Gastrocnemius medialis (tissue), 4 donors: ENCODE results near the gene KRTAP29-1. TPM values are rescaled to one million over a fixed set of nuclear protein-coding genes. Genes with fewer than 3 reads are reported as not detected.

Source experiments
- ATAC-seq, 2 donors: fragments of 150-250 bp; one replicate each; pipeline ENCODE4 v1.9.1; 2016
- DNase-seq, 2 donors: peaks; one replicate each; pipeline ENCODE4 v3.0.0-alpha.2; 2019
- H3K27ac ChIP-seq, 4 donors: fragments of 200-600 bp; sonication (generic); 1 replicate in 1 of 4; 2 replicates in 3 of 4; pipeline ENCODE4 v1.5.1; 2016 to 2018; ENCODE audit warnings: mild to moderate bottlenecking in 2 of 4, moderate library complexity in 1 of 4
- H3K27me3 ChIP-seq, 3 donors: fragments of 200-600 bp; sonication (generic) in 2 of 3; 1 replicate in 1 of 3; 2 replicates in 2 of 3; pipeline versions ENCODE4 v1.5.1 to v1.6.0; 2016 to 2019; ENCODE audit warnings: mild to moderate bottlenecking in 1 of 3, moderate library complexity in 1 of 3
- H3K36me3 ChIP-seq, 2 donors: fragments of 200-600 bp; sonication (generic) in 1 of 2; one replicate each; pipeline ENCODE4 v1.5.1; 2017 to 2018
- H3K4me1 ChIP-seq, 2 donors: fragments of 200-600 bp; sonication (generic) in 1 of 2; one replicate each; pipeline ENCODE4 v1.5.1; 2016 to 2017; ENCODE audit warnings: mild to moderate bottlenecking in 2 of 2
- H3K4me3 ChIP-seq, 4 donors: fragments of 200-600 bp; sonication (generic) in 3 of 4; 1 replicate in 1 of 4; 2 replicates in 3 of 4; pipeline ENCODE4 v1.5.1; 2016 to 2019; ENCODE audit warnings: mild to moderate bottlenecking in 2 of 4
- H3K9me3 ChIP-seq, 3 donors: fragments of 200-600 bp; sonication (generic) in 2 of 3; 1 replicate in 1 of 3; 2 replicates in 2 of 3; pipeline ENCODE4 v1.5.1; 2016 to 2019
- POLR2A ChIP-seq, 2 donors: fragments of 450-650 bp; IDR thresholded peaks; one replicate each; pipeline ENCODE4 v1.6.1; 2017; ENCODE audit warnings: antibody characterized with exemption in 2 of 2, mild to moderate bottlenecking in 2 of 2, moderate library complexity in 2 of 2
- in situ Hi-C, 4 donors: fragments of 200-750 bp; cut with MboI; loops; one replicate each; pipeline versions ENCODE4 v1.15.0 to v1.8.0; 2017; ENCODE audit warnings: low sequenced_read_pairs in 4 of 4
- intact Hi-C: fragments of 100-400 bp; cut with DNase I; formaldehyde crosslinking; loops from one replicate; pipeline ENCODE4 v1.15.1; 2023; ENCODE audit warnings: low total_unique reads
- total RNA-seq, 4 donors: library from RNA; depleted of rRNA; stranded (reverse); fragments of >200 nt; gene quantifications; one replicate each; pipeline versions ENCODE4 v1.1.0 to v1.2.3, GENCODE V29; 2016
- TF ChIP-seq, protein P1 (sequence below), 5 experiments: fragments of 450-650 bp in 3 of 5; fragments of 200-600 bp in 2 of 5; sonication (generic) in 2 of 5; IDR thresholded peaks in 4 of 5; conservative IDR thresholded peaks in 1 of 5; 1 replicate in 4 of 5; 2 replicates in 1 of 5; pipeline ENCODE4 v1.5.1; 2016 to 2019; ENCODE audit warnings: antibody characterized with exemption in 5 of 5, mild to moderate bottlenecking in 3 of 5, moderate library complexity in 3 of 5

KRTAP29-1 gene
- total RNA-seq, 4 donors from 2014 or later, result not detected

DNA sequence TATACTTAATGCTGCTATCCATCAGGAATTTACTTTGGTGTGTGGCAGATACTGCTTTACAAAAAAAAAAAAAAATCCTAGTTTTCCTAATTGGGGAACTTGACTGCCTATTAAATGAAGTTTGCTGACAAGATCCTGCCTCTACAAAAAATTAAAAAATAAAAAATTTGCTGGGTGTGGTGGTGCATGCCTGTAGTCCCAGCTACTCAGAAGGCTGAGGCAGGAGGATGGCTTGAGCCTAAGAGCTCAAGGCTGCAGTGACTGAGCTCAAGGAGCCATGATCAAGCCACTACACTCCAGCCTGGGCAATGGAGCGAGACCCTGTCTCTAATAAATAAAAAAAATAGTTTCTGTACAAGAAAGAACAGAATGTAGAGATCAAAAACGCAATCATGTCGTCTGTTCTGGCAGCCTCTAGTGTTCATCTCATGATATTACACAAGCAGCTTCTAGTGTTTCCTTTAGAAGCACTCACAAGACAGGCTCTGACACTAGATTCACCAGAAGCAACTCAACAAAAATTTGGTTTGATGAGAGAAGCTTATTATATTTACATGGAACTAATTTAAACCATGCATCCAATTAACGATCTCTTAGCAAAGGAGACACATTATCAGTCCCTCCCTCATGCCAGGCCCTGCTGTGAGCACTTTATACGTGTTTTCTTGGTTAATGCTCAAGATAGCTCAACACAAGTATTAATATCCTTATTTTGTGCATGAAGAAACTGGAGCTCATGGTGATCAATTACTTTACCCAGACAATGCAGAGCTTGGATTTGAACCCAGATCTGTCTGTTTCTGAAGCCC is 19.6 kb upstream of the KRTAP29-1 start:
- intact Hi-C loops, result loop anchor here (5.0 kb wide), 1 partner anchor 415 kb away; no protein-coding TSS in a partner anchor
- DNase-seq (no peak), ATAC-seq (no peak)
- H3K4me3 ChIP-seq, result no peak overlapping the region
- in situ Hi-C loops, result loop anchor here in 3 of 4 donors (10.0 to 25.0 kb wide), 2 partner anchors 410 to 417 kb away; no protein-coding TSS in a partner anchor
- peaks cover 0 to 5% (median 0%) of the 10 kb centered on the region in 3 donors for H3K27me3 ChIP-seq
- peaks cover 0 to 4% (median 0%) of the 10 kb centered on the region in 3 donors for H3K9me3 ChIP-seq
- H3K36me3 ChIP-seq, result no peaks in the 10 kb centered on the region
- H3K27ac ChIP-seq, result no peak overlapping the region
- H3K4me1 ChIP-seq, result no peaks in the 10 kb centered on the region
- TF ChIP-seq, protein P1, sequence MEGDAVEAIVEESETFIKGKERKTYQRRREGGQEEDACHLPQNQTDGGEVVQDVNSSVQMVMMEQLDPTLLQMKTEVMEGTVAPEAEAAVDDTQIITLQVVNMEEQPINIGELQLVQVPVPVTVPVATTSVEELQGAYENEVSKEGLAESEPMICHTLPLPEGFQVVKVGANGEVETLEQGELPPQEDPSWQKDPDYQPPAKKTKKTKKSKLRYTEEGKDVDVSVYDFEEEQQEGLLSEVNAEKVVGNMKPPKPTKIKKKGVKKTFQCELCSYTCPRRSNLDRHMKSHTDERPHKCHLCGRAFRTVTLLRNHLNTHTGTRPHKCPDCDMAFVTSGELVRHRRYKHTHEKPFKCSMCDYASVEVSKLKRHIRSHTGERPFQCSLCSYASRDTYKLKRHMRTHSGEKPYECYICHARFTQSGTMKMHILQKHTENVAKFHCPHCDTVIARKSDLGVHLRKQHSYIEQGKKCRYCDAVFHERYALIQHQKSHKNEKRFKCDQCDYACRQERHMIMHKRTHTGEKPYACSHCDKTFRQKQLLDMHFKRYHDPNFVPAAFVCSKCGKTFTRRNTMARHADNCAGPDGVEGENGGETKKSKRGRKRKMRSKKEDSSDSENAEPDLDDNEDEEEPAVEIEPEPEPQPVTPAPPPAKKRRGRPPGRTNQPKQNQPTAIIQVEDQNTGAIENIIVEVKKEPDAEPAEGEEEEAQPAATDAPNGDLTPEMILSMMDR (IDR thresholded peaks at IDR 0.05 in 4 of 5, conservative IDR thresholded peaks at IDR 0.05 in 1 of 5), result peak in 3 of 5 experiments; percentile 28 to 43 (median 31)
- TF ChIP-seq POLR2A (IDR thresholded peaks at IDR 0.05), result no peak

DNA sequence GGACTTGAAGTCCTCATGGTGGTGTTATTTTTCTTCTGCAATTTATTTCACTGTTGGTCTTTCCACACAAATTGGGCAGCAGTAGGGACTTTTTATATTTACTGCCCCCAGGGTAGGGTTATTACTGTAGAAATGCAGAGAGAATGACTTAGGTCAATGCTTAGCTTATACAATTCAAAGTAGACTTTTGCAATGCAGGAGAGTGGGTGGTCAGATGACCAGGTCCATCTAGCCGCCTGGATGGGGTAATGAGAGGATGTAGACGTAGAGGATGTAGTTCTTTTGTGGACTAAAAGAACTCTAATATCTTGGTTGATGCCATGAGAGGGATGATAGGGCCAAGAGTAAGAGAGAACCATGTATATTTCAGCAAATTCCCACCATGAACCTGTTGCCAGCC is 15.6 kb upstream of the KRTAP29-1 start:
- intact Hi-C loops, result no loop called here
- TF ChIP-seq, protein P1 (IDR thresholded peaks at IDR 0.05 in 4 of 5, conservative IDR thresholded peaks at IDR 0.05 in 1 of 5), result no peak
- Histone ChIP-seq H3K27ac (no peak overlapping the region), H3K36me3 (no peaks in the 10 kb centered on the region), H3K4me3 (no peak overlapping the region), H3K27me3 (peaks cover 0 to 18% (median 5%) of the 10 kb centered on the region in 3 donors), H3K9me3 (peaks cover 0 to 4% (median 0%) of the 10 kb centered on the region in 3 donors), H3K4me1 (no peaks in the 10 kb centered on the region)
- ATAC-seq, result no peak
- in situ Hi-C loops, result loop anchor here in 1 of 4 donors (25.0 kb wide), 1 partner anchor 406 kb away; no protein-coding TSS in a partner anchor
- no peak for DNase-seq

DNA sequence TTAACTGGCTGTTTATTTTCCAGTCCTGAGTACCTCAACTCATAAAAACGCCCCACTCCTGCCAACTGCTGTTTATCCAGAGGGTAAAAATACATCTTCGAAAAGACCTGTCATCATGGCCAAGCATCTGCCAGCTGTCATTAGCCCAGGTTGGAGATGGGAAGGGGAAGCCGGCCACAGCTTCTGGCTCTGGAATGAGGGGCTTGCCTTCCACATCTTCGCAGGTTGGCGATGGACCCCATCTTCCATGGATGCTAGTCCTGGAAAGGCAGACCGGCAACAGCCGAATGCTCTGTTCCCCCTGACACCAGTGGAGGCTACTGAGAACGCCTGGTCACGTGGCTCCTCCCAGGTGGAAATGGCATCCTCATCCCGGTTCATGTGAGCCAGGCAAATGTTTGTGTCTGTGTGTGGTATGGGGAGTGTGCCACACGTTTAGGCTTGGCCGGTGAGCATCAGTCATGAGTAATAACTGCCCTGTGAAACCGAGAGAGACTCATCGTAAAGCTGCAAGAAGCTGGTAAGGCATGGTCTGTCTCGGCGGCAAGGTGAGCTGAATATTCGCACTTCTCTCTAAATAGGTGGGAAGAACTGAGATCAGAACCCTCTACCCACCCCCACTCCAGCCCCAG is 13.3 kb upstream of the KRTAP29-1 start:
- in situ Hi-C loops (loop anchor here in 1 of 4 donors (25.0 kb wide), 1 partner anchor 404 kb away; no protein-coding TSS in a partner anchor), intact Hi-C loops (no loop called here)
- Histone ChIP-seq H3K27ac (no peak overlapping the region), H3K9me3 (peaks cover 0 to 4% (median 0%) of the 10 kb centered on the region in 3 donors), H3K4me3 (no peak overlapping the region), H3K27me3 (peaks cover 0 to 18% (median 5%) of the 10 kb centered on the region in 3 donors), H3K4me1 (no peaks in the 10 kb centered on the region), H3K36me3 (no peaks in the 10 kb centered on the region)
- ATAC-seq (no peak), DNase-seq (no peak)
- TF ChIP-seq, protein P1 (IDR thresholded peaks at IDR 0.05 in 4 of 5, conservative IDR thresholded peaks at IDR 0.05 in 1 of 5), result no peak
- no peak for TF ChIP-seq POLR2A (IDR thresholded peaks at IDR 0.05)

DNA sequence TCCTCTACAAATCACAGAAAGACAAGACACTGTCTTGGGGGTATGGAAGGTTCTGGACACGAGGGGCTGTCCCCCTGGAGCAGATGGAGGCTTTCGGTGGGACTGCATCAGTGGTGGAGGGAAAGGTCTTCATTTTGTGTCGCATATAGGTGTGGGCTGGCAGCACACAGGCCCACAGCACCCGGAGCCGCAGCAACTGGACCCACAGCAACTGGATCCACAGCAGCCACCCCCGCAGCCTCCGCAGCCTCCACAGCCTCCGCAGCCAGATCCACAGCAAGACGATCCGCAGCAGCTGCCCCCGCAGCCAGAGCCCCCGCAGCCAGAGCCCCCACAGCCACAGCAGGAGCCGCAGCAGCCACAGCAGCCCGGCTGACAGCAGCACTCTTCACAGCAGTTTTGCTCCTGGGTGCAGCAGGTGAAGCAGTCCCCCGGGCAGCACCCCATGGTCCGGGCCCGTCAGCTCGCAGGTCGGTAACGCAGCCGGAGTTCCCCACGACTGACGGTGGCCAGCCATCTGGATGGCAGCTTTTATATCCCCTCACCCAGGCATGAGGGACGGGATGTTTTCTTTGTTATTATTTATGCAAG is 12.6 kb upstream of the KRTAP29-1 start, which contains the start of gene KRTAP17-1:
TSS of gene KRTAP17-1 (minus strand) at position 507 of the 591 bp plus-strand sequence. CDS start at position 447, 60 bp downstream.
- H3K36me3 ChIP-seq, result no peaks in the 10 kb centered on the region
- intact Hi-C loops (no loop called here), in situ Hi-C loops (loop anchor here in 1 of 4 donors (25.0 kb wide), 1 partner anchor 403 kb away; no protein-coding TSS in a partner anchor)
- peaks cover 0 to 18% (median 5%) of the 10 kb centered on the region in 3 donors for H3K27me3 ChIP-seq
- no peak within 1 kb of the TSS for H3K4me3 ChIP-seq
- ATAC-seq, result no peak
- H3K4me1 ChIP-seq, result no peaks in the 10 kb centered on the region
- no peak for DNase-seq
- no peak within 1 kb of the TSS for H3K27ac ChIP-seq
- peaks cover 0 to 4% (median 0%) of the 10 kb centered on the region in 3 donors for H3K9me3 ChIP-seq
- TF ChIP-seq POLR2A (IDR thresholded peaks at IDR 0.05), result no peak
- TF ChIP-seq, protein P1 (IDR thresholded peaks at IDR 0.05 in 4 of 5, conservative IDR thresholded peaks at IDR 0.05 in 1 of 5), result no peak
